SKM-1 (cell line): ENCODE data around the gene DDX4.

Experiments
- DNase-seq: peaks from one replicate; lab custom pipeline; 2025; ENCODE audit not compliant: unreplicated experiment; lab: John Stamatoyannopoulos, UW

Gene DDX4

GRCh38 chr5:55820488-55820887, 82.6 kb downstream of the DDX4 start:
- DNase-seq = no peak

DNA sequence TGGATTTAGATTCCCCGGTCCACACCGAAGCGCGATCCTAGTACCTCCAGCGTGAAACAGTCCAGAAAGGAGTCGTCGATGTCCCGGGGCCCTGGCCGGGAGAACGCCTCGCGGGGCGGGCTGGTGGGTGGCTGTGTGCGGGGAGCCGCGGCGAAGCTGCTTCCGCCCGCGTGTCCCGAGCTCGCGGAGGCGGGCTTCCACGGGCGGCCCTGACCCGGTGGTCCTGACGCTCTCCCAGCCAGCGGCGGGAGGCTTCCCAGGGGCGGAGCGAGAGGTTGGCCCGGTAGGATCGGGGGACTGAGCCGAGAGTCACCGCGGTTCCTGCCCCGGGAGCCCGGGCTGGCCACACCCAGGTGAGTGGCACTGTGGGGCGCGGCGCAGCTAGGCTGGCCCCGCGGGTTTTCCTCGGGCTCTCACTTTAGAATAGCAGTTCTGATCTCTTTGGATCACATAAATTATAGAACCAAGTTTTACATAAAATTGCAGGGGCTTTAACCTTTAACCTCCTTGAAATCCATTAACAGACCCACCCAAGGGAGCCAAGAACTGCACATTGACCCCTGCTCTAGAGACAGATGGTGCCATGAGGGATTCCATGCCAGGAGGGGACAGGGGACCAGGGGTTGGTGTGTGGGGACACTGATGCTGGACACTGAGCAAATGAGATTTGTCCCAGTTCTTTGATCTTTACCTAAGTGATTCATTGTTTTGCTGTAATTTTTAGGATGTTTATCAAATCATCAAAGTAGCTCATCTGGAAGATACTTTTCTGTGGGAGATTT, 84.1 kb downstream of the DDX4 start:
- no peak for DNase-seq

- no peak for DNase-seq
Observed at GRCh38 chr5:55823151-55823796, 85.4 kb downstream of the DDX4 start.

GRCh38 chr5:55829956-55830355, 92.1 kb downstream of the DDX4 start:
- no peak for DNase-seq

DNA sequence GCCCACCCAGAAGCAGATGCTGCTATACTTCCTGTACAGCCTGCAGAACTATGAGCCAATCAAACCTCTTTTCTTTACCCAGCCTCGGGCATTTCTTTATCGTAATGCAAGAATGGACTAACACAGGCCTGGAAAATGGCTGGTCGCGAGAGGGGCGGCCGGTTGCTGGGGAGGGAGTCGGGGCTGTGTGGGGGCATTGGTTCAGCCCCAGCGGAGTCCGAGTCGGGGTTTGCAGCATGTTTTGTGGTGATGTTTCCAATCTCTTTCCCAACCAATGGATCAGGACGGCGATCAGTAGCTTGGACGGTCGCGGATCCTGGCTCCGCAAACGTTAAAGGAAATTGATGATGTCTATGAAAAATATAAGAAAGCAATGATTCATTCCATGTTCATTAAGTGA, 94.6 kb downstream of the DDX4 start:
- no peak for DNase-seq

DNA sequence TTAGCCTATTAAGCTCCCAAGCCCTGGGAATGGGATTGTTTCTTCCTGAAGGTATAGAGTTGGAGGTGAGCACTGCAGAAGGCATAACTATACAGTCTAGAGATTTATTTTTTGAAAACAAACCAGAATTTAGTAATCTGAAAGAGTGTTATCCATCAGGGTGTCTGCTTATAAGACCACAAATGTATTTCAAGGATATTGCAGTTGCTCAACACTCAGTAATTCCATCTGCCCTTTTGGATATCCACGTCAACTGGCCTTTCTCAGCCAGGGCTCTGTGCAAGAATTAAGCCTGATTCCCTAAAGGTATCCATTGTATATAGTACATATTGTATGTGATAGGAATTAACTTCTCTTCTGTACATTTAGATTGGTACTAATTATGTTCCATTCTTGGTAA, 98.3 kb downstream of the DDX4 start:
- no peak for DNase-seq

DNA sequence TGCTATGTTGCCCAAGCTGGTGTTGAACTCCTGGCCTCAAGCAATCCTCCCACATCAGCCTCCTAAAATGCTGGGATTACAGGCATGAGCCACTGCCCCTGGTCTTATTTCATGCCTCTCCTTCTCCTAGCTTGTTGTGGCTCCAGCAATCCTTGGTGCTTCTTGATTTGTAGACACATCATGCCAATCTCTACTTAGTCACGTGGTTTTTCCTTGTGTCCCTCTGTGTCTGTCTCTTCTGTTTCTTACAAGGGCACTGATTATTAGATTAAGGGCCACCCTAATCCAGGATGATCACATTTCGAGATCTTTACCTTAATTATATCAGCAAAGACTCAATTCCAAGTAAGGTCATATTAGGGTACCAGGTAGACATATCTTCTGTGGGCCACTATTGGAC, 104.1 kb downstream of the DDX4 start:
- DNase-seq = no peak

GRCh38 chr5:55847837-55848236, 110.0 kb downstream of the DDX4 start:
- no peak for DNase-seq

DNA sequence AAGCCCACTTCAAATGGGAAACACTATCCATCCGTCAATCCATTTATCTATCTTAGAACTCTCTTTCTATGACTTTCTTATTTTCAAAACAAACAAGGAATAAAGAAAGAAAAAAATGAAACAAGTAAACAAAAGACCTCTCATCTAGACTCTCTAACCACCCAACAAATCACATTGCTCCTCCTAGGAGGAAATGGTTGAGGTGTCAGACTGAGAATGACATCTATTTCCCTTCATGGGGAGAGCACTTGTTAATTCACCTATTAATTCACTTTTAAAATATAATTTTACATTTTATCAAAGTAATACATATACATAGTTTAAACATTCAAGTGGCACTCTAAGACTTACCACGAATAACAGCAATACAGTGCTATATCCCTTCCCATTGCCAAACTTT, 110.9 kb downstream of the DDX4 start:
- DNase-seq = no peak

GRCh38 chr5:55850839-55851674, 113.2 kb downstream of the DDX4 start, which contains the start of gene IL31RA:
Gene IL31RA, plus strand, starts transcription at chr5:55851357. Its CDS starts 214 bp downstream, at chr5:55851571.
- no peak for DNase-seq

DNA sequence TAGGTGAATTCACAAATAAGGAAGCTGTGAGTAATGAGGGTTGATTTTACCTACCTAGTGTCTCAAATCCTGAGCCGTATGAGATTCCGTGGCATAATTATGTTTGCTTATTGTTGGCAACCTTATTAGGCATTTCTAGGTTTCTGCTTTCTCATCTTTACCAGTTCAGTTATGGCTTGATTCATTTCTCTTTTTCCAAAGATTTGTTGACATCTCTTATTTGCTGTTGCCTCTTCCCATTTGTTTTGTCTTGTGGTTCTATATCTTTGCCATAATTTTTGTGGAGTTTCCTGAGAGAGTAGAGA, 113.8 kb downstream of the DDX4 start:
- no peak for DNase-seq

- DNase-seq = no peak
Observed at GRCh38 chr5:55852503-55852902, 114.6 kb downstream of the DDX4 start.

- DNase-seq = no peak
Observed at GRCh38 chr5:55853041-55853670, 115.3 kb downstream of the DDX4 start.

DNA sequence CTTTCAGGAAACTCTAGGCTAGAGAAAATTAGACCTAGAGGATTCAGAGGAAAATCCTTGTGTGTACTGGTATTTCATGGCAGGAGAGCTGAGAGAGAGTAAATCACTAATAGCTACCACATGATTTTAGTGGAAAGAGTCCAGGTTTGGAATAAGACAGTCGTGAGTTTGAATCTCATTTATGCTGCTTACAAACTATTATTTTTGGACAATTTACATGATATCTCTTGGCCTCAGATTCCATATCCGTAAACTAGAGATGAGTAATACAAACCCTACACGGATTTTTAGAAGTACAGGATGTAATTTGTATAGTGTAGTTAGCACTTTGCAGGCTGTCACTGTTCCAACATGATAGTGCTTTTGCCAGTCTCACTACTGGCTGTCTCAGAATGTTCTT, 116.0 kb downstream of the DDX4 start:
- DNase-seq = no peak

GRCh38 chr5:55855509-55855908, 117.6 kb downstream of the DDX4 start:
- DNase-seq = no peak

- peak; percentile 85 for DNase-seq
Observed at GRCh38 chr5:55856516-55857246, 118.8 kb downstream of the DDX4 start.

GRCh38 chr5:55857247-55857640, 119.4 kb downstream of the DDX4 start:
- no peak for DNase-seq

- DNase-seq = no peak
Observed at GRCh38 chr5:55858104-55858503, 120.2 kb downstream of the DDX4 start.

DNA sequence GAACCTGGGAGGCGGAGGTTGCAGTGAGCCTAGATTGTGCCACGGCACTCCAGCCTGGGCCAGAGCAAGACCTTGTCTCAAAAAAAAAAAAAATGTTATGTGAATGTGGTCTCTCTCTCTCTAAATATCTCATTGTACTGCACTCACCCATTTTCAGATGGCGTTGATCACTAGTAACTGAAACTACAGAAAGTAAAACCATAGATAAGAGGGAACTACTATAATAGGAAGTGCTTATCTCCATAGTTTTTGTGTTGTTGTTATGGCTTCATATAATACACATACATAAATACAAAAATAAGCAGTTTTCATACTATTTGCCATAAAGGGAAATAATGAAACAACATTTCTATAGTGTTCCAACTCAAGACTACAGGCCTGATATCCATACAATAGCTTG, 122.4 kb downstream of the DDX4 start:
- no peak for DNase-seq

GRCh38 chr5:55860709-55861108, 122.8 kb downstream of the DDX4 start:
- no peak for DNase-seq
